Activated CD8-positive, alpha-beta memory T cell treated with anti-CD3 and anti-CD28 coated beads, Interleukin-2, amount 50 U/mL, for 1 hour (primary cell): ENCODE data around the gene NOP56.

Source experiments
- DNase-seq: peaks from one replicate; pipeline ENCODE4 v3.0.0-alpha.2; 2020; ENCODE audit errors: extremely low read depth

The NOP56 gene

DNA sequence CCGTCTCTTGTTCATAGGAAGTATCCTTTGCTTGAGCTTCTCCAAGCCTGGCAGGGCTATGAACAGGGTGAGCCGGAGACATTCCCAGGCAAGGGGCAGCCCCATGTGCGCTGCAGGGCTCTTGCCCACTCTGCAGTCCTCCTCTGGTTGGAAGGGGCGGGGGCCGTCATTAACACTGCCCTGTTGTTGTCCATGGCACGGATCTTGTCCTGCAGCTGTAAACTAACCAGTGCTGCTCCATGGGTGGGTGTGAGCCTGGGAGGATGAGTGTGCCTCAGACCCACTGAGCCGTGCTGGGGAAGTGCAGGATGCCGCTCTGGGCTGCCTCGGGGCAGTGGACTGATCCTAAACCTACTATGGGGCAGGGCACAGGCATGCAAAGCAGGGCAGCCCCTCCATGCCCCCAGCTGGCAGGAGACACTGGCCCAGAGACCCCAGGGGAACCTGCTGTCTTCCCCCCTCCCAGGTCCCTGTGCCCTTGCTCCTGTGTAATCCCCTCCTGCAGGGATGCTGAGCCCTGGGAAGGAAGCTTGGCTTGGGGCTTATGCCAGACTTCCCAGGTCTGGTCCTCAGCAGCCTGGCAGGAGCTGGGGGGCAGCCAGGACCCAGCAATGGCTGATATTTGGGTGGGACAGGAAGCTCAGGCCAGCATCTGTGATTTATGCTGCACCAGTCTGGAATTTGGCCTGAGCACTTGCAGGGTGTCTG lies 48.6 kb downstream of the NOP56 start:
- DNase-seq, result no peak

DNA sequence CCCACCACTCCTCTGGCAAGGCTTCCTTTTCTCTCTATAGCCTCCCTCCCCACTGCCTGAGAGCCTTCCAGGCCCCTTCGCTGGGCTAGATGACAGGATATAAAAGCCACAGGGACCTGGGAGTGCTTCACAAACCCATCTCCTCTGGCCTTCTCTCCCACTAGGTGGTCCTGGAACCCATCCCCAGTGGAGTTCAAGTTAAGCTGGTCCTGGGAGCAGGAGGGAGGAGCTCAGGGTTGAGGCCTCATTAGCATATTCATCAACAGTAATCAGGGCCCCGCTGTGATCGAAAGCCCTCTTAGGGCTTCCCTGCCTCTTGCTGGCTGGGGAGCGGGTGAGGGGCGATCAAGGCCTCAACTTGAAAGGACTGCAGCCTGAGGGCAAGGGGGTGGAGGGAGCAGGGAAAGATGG lies 49.2 kb downstream of the NOP56 start:
- no peak for DNase-seq

GRCh38 chr20:2703716-2704475 lies 51.5 kb downstream of the NOP56 start:
- no peak for DNase-seq

DNA sequence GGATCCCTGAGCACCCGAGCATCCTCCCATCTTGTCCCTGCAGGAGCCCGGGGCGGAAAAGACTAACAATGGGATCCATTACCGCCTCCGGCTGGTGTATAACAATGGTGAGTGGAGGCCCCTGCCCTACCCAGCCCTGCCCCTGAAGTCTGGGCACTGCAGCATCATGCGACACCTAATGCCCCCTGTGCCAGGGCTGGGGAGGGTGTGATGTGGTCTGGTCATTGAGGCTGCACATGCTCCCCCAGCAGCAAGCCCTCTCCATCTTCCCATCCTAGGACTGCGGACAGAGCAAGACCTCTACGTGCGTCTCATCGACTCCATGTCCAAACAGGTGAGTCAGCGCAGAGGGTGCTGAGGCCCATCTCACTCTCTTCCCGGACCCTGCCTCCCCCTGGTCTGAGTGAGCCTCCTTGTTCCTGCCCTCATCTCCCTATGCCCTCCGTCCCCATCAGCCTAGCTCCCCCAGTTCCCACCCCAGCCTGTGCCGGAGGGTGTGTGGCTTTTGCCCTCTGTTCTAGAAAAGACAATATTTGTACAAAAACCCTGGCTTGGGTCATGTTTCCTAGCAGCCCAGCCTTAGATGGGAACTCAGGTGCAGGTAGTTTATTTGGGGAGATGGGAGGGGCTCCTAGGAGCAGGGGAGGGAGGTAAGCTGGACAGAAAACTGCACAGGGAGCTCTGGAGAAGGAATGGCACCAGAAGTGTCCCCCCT lies 53.7 kb downstream of the NOP56 start:
- DNase-seq, result no peak

DNA sequence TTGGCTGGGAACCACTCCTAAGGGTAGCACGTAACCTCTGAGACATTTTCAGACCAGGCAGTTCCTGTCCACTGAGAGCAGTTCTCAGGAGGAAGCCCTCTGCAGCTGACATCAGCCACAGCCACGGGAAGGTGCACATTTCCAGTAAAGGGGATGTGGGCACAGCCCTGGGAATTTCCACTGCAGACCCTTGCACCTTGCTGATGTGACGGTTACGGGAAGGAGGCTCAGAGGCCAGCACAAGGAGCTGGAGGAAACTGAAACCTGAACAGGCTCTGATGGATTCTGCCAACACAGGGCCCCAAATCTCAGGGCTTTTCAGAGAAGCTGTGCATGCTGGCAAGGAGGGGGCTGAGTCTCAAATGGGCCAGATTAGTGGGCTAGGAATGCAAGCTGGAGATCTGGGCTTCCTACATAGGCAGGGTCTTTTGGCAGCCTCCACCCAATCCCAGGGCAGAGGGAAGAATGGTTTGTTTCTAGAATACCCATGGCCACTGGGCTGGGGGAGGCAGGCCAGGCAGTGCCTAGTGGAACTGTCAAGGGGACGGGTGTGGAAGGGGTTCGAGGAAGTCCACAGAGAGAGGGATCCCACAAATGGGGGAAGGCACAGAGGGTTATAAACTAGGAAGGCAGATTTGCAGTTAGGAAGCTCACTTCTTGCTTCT lies 54.4 kb downstream of the NOP56 start:
- DNase-seq, result no peak

- DNase-seq, result no peak
Observed at GRCh38 chr20:2707353-2708072, 55.1 kb downstream of the NOP56 start.
